Activated CD4-positive, alpha-beta T cell treated with anti-CD3 and anti-CD28 coated beads, Interleukin-2, amount 10 ng/mL, durations not matched to agents 7 days and 5 days (primary cell): ENCODE data around the gene TMED9. TPM values are rescaled to one million over a fixed set of nuclear protein-coding genes. Genes with fewer than 3 reads are reported as not detected.

Source experiments
- CTCF ChIA-PET: fragments of 350-600 bp; sonication (Branson Sonifier 250); formaldehyde crosslinking; loops from one replicate; lab custom pipeline; 2021; ENCODE audit warnings: antibody characterized with exemption; lab: Charles Lee
- POLR2A ChIA-PET: fragments of 350-600 bp; sonication (Branson Sonifier 250); formaldehyde crosslinking; loops from one replicate; lab custom pipeline; 2021; ENCODE audit warnings: antibody characterized with exemption; lab: Charles Lee
- DNase-seq: peaks from one replicate; pipeline ENCODE4 v3.0.0-alpha.2; 2020
- H3K27ac Mint-ChIP-seq: one replicate; pipeline ENCODE4 v1.8.0; 2021; ENCODE audit warnings: mild to moderate bottlenecking, moderate library complexity, mixed read lengths
- H3K27me3 Mint-ChIP-seq: one replicate; pipeline ENCODE4 v1.8.0; 2021; ENCODE audit warnings: mixed read lengths
- H3K36me3 Mint-ChIP-seq: one replicate; pipeline ENCODE4 v1.8.0; 2021; ENCODE audit warnings: low read depth, mixed read lengths
- H3K4me1 Mint-ChIP-seq: one replicate; pipeline ENCODE4 v1.8.0; 2021; ENCODE audit warnings: mixed read lengths
- H3K4me3 Mint-ChIP-seq: one replicate; pipeline ENCODE4 v1.8.0; 2021; ENCODE audit warnings: mild to moderate bottlenecking, moderate library complexity, mixed read lengths
- H3K9me3 Mint-ChIP-seq: one replicate; pipeline ENCODE4 v1.8.0; 2021; ENCODE audit warnings: mixed read lengths
- total RNA-seq, 2 experiments: library from RNA; stranded (reverse); gene quantifications; one replicate each; pipeline ENCODE4 v1.2.3, GENCODE V29; 2021

TMED9 gene
- 100 to 1,000 TPM in 1 of 2 experiments, 10 to 100 TPM in 1; 94.0 to 105 TPM for total RNA-seq

- POLR2A ChIA-PET: no interaction called here
- Mint-ChIP-seq H3K9me3 (no peaks in the 10 kb centered on the region), H3K27ac (peak within 1 kb of the TSS; percentile 97), H3K4me3 (peak within 1 kb of the TSS; percentile 97), H3K4me1 (peaks cover 22% of the 10 kb centered on the region), H3K27me3 (peaks cover 26% of the 10 kb centered on the region), H3K36me3 (peaks cover 37% of the 10 kb centered on the region)
- CTCF ChIA-PET: interaction anchor here (0.8 to 2.4 kb wide), 4 partner anchors 9 to 88 kb away, joined by 3 to 13 read pairs (median 4); no protein-coding TSS in a partner anchor
- peak; percentile 89 for DNase-seq
These were observed at the start of gene TMED9 for GRCh38 chr5:177592010-177592834. Gene TMED9 (plus strand): TSS chr5:177592203. CDS start chr5:177592215, 12 bp downstream.

GRCh38 chr5:177542816-177543465 lies 49.1 kb upstream of the TMED9 start:
- H3K4me1 Mint-ChIP-seq: peaks cover 2% of the 10 kb centered on the region
- DNase-seq: no peak
- H3K36me3 Mint-ChIP-seq: peaks cover 3% of the 10 kb centered on the region
- no peak overlapping the region for H3K4me3 Mint-ChIP-seq
- H3K27ac Mint-ChIP-seq: peak overlapping the region; percentile 55
- ChIA-PET CTCF (interaction anchor here (1.5 to 2.2 kb wide), 2 partner anchors 11 to 152 kb away, joined by 3 to 6 read pairs; no protein-coding TSS in a partner anchor), POLR2A (no interaction called here)
- no peaks in the 10 kb centered on the region for H3K27me3 Mint-ChIP-seq
- no peaks in the 10 kb centered on the region for H3K9me3 Mint-ChIP-seq

- Mint-ChIP-seq H3K4me3 (no peak overlapping the region), H3K27ac (no peak overlapping the region), H3K36me3 (peaks cover 10% of the 10 kb centered on the region), H3K4me1 (peaks cover 4% of the 10 kb centered on the region), H3K9me3 (no peaks in the 10 kb centered on the region), H3K27me3 (no peaks in the 10 kb centered on the region)
- ChIA-PET CTCF (interaction anchor here (0.6 to 1.8 kb wide), 7 partner anchors 9 to 1407 kb away, joined by 3 to 9 read pairs (median 3); partner anchors contain the start of gene B4GALT7), POLR2A (no interaction called here)
- DNase-seq: no peak
These were observed 46.3 kb upstream of the TMED9 start for GRCh38 chr5:177545487-177546257.

GRCh38 chr5:177546258-177546741 lies 45.7 kb upstream of the TMED9 start:
- no peak overlapping the region for H3K4me3 Mint-ChIP-seq
- POLR2A ChIA-PET: no interaction called here

GRCh38 chr5:177547736-177548135 lies 44.3 kb upstream of the TMED9 start:
- DNase-seq: no peak
- CTCF ChIA-PET: interaction anchor here (0.9 to 1.4 kb wide), 3 partner anchors 14 to 39 kb away, joined by 3 read pairs; no protein-coding TSS in a partner anchor
- Mint-ChIP-seq H3K9me3 (no peaks in the 10 kb centered on the region), H3K27me3 (no peaks in the 10 kb centered on the region), H3K27ac (no peak overlapping the region), H3K4me1 (peaks cover 15% of the 10 kb centered on the region), H3K36me3 (peaks cover 22% of the 10 kb centered on the region), H3K4me3 (no peak overlapping the region)
- POLR2A ChIA-PET: no interaction called here

More at GRCh38 chr5:177546258-177546741, 45.7 kb upstream of the TMED9 start:
- H3K9me3 Mint-ChIP-seq: no peaks in the 10 kb centered on the region
- H3K36me3 Mint-ChIP-seq: peaks cover 11% of the 10 kb centered on the region
- DNase-seq: no peak
- H3K27ac Mint-ChIP-seq: no peak overlapping the region
- H3K4me1 Mint-ChIP-seq: peaks cover 7% of the 10 kb centered on the region
- H3K27me3 Mint-ChIP-seq: no peaks in the 10 kb centered on the region
- CTCF ChIA-PET: interaction anchor here (0.7 to 1.8 kb wide), 5 partner anchors 10 to 258 kb away, joined by 3 to 9 read pairs (median 4); partner anchors contain the start of gene B4GALT7

- H3K4me3 Mint-ChIP-seq: no peak overlapping the region
- POLR2A ChIA-PET: no interaction called here
These were observed 43.5 kb upstream of the TMED9 start for GRCh38 chr5:177548495-177548894.

GRCh38 chr5:177550122-177550521 lies 41.9 kb upstream of the TMED9 start:
- Mint-ChIP-seq H3K9me3 (no peaks in the 10 kb centered on the region), H3K36me3 (peaks cover 25% of the 10 kb centered on the region), H3K27ac (no peak overlapping the region), H3K27me3 (no peaks in the 10 kb centered on the region), H3K4me3 (no peak overlapping the region), H3K4me1 (peaks cover 30% of the 10 kb centered on the region)
- CTCF ChIA-PET: interaction anchor here (0.6 to 1.3 kb wide), 2 partner anchors 12 to 26 kb away, joined by 3 read pairs; no protein-coding TSS in a partner anchor
- no peak for DNase-seq
- POLR2A ChIA-PET: no interaction called here

More at GRCh38 chr5:177548495-177548894, 43.5 kb upstream of the TMED9 start:
- no peak overlapping the region for H3K27ac Mint-ChIP-seq
- CTCF ChIA-PET: interaction anchor here (0.9 to 1.4 kb wide), 4 partner anchors 13 to 40 kb away, joined by 3 read pairs; no protein-coding TSS in a partner anchor
- H3K9me3 Mint-ChIP-seq: no peaks in the 10 kb centered on the region
- no peaks in the 10 kb centered on the region for H3K27me3 Mint-ChIP-seq
- no peak for DNase-seq
- H3K36me3 Mint-ChIP-seq: peaks cover 27% of the 10 kb centered on the region
- H3K4me1 Mint-ChIP-seq: peaks cover 22% of the 10 kb centered on the region

- peaks cover 25% of the 10 kb centered on the region for H3K36me3 Mint-ChIP-seq
- no peaks in the 10 kb centered on the region for H3K9me3 Mint-ChIP-seq
- peak overlapping the region; percentile 67 for H3K27ac Mint-ChIP-seq
- H3K27me3 Mint-ChIP-seq: no peaks in the 10 kb centered on the region
- POLR2A ChIA-PET: no interaction called here
- H3K4me3 Mint-ChIP-seq: peak overlapping the region; percentile 75
- no peak for DNase-seq
- peaks cover 48% of the 10 kb centered on the region for H3K4me1 Mint-ChIP-seq
- CTCF ChIA-PET: no interaction called here
These were observed 39.1 kb upstream of the TMED9 start for GRCh38 chr5:177552839-177553455.

- POLR2A ChIA-PET: no interaction called here
These were observed 38.2 kb upstream of the TMED9 start for GRCh38 chr5:177553671-177554429.

GRCh38 chr5:177554474-177555111 lies 37.4 kb upstream of the TMED9 start, which contains the start of gene FAM193B:
Gene FAM193B (minus strand): TSS chr5:177554563. CDS start chr5:177554458, 105 bp downstream.
- H3K27me3 Mint-ChIP-seq: no peaks in the 10 kb centered on the region
- peak within 1 kb of the TSS; percentile 84 for H3K4me3 Mint-ChIP-seq
- H3K4me1 Mint-ChIP-seq: peaks cover 50% of the 10 kb centered on the region
- CTCF ChIA-PET: no interaction called here
- H3K27ac Mint-ChIP-seq: peak within 1 kb of the TSS; percentile 83
- H3K36me3 Mint-ChIP-seq: peaks cover 24% of the 10 kb centered on the region
- DNase-seq: peak; percentile 96
- H3K9me3 Mint-ChIP-seq: no peaks in the 10 kb centered on the region
- POLR2A ChIA-PET: no interaction called here

More at GRCh38 chr5:177553671-177554429, 38.2 kb upstream of the TMED9 start:
- Mint-ChIP-seq H3K27me3 (no peaks in the 10 kb centered on the region), H3K36me3 (peaks cover 24% of the 10 kb centered on the region), H3K9me3 (no peaks in the 10 kb centered on the region), H3K27ac (peak overlapping the region; percentile 13), H3K4me3 (peak overlapping the region; percentile 75), H3K4me1 (peaks cover 50% of the 10 kb centered on the region)
- DNase-seq: peak; percentile 31
- CTCF ChIA-PET: no interaction called here

GRCh38 chr5:177555228-177555627 lies 36.8 kb upstream of the TMED9 start:
- Mint-ChIP-seq H3K27ac (no peak overlapping the region), H3K36me3 (peaks cover 22% of the 10 kb centered on the region), H3K4me1 (peaks cover 48% of the 10 kb centered on the region), H3K27me3 (no peaks in the 10 kb centered on the region), H3K9me3 (no peaks in the 10 kb centered on the region), H3K4me3 (peak overlapping the region; percentile 84)
- CTCF ChIA-PET: no interaction called here
- DNase-seq: no peak
- POLR2A ChIA-PET: no interaction called here
